DMS 273 (cell line): ENCODE measurements around the gene ZCWPW1.
"Not testable (repeated sequence)": the region's sequence is repeated elsewhere in the genome, so short reads cannot be mapped to it uniquely, and the experiment has no call there.

Experiments used
- DNase-seq: peaks from one replicate; lab custom pipeline; 2025; ENCODE audit not compliant: unreplicated experiment; lab: John Stamatoyannopoulos, UW

ZCWPW1 gene

GRCh38 chr7:100455206-100455605, 26.7 kb upstream of the ZCWPW1 start:
- DNase-seq: no peak

GRCh38 chr7:100453854-100454253, 25.4 kb upstream of the ZCWPW1 start:
- not testable (repeated sequence) for DNase-seq

GRCh38 chr7:100452513-100452912, 24.0 kb upstream of the ZCWPW1 start:
- DNase-seq: no peak

- DNase-seq: no peak
Observed at GRCh38 chr7:100449190-100449795, 20.8 kb upstream of the ZCWPW1 start.

GRCh38 chr7:100447363-100447762, 18.9 kb upstream of the ZCWPW1 start:
- DNase-seq: not testable (repeated sequence)

GRCh38 chr7:100446040-100446439, 17.5 kb upstream of the ZCWPW1 start:
- no peak for DNase-seq

GRCh38 chr7:100444311-100445278, 16.1 kb upstream of the ZCWPW1 start:
- no peak for DNase-seq

GRCh38 chr7:100443096-100443840, 14.8 kb upstream of the ZCWPW1 start:
- no peak for DNase-seq

- no peak for DNase-seq
Observed at GRCh38 chr7:100441641-100442535, 13.4 kb upstream of the ZCWPW1 start.

GRCh38 chr7:100439244-100439643, 10.7 kb upstream of the ZCWPW1 start:
- DNase-seq: not testable (repeated sequence)

- not testable (repeated sequence) for DNase-seq
Observed at GRCh38 chr7:100438731-100439130, 10.2 kb upstream of the ZCWPW1 start.

- no peak for DNase-seq
Observed at GRCh38 chr7:100438172-100438571, 9.7 kb upstream of the ZCWPW1 start.

GRCh38 chr7:100437150-100438100, 8.9 kb upstream of the ZCWPW1 start:
- DNase-seq: no peak

- DNase-seq: peak; percentile 83
Observed at GRCh38 chr7:100435401-100436304, 7.2 kb upstream of the ZCWPW1 start.

GRCh38 chr7:100434297-100435144, 6.0 kb upstream of the ZCWPW1 start:
- DNase-seq: no peak

- no peak for DNase-seq
Observed at GRCh38 chr7:100433592-100434296, 5.2 kb upstream of the ZCWPW1 start.

GRCh38 chr7:100433276-100433591, 4.7 kb upstream of the ZCWPW1 start:
- no peak for DNase-seq
